ENCODE data around the gene MYBPC1. TPM values are rescaled to one million over a fixed set of nuclear protein-coding genes. Genes with fewer than 3 reads are reported as not detected.

Gene MYBPC1
- total and polyA plus RNA-seq, 2 donors, result 4.6 to 10.6 TPM

GRCh38 chr12:101609198-101609597, 14.4 kb downstream of the MYBPC1 start:
- H3K36me3 ChIP-seq (ENCODE audit: control insufficient read depth in 2 of 2, insufficient read depth in 2 of 2, low read length in 1 of 2), result no peaks in the 10 kb centered on the region
- H3K27me3 ChIP-seq (ENCODE audit: control insufficient read depth in 2 of 2, insufficient read depth in 1 of 2, low read length in 1 of 2), result no peaks in the 10 kb centered on the region
- H3K9me3 ChIP-seq (ENCODE audit: control insufficient read depth in 2 of 2, insufficient read depth in 1 of 2, low read length in 1 of 2), result no peaks in the 10 kb centered on the region
- H3K27ac ChIP-seq (ENCODE audit: low read depth in 1 of 2, low read length in 1 of 2), result no peak overlapping the region
- 97% methylated on average over 4 of the region's 4 CpGs for WGBS
- no peak overlapping the region for H3K4me3 ChIP-seq (ENCODE audit: low read length in 2 of 2)
- no peak for DNase-seq (ENCODE audit: low read depth in 6 of 9, low spot score in 9 of 9)
- H3K4me1 ChIP-seq (ENCODE audit: control insufficient read depth in 2 of 2, insufficient read depth in 2 of 2, low read length in 2 of 2), result no peaks in the 10 kb centered on the region

- Histone ChIP-seq H3K9me3 (ENCODE audit: control insufficient read depth in 2 of 2, insufficient read depth in 1 of 2, low read length in 1 of 2) (no peaks in the 10 kb centered on the region), H3K36me3 (ENCODE audit: control insufficient read depth in 2 of 2, insufficient read depth in 2 of 2, low read length in 1 of 2) (no peaks in the 10 kb centered on the region), H3K27ac (ENCODE audit: low read depth in 1 of 2, low read length in 1 of 2) (no peak overlapping the region), H3K4me1 (ENCODE audit: control insufficient read depth in 2 of 2, insufficient read depth in 2 of 2, low read length in 2 of 2) (no peaks in the 10 kb centered on the region), H3K27me3 (ENCODE audit: control insufficient read depth in 2 of 2, insufficient read depth in 1 of 2, low read length in 1 of 2) (no peaks in the 10 kb centered on the region), H3K4me3 (ENCODE audit: low read length in 2 of 2) (no peak overlapping the region)
- no peak for DNase-seq (ENCODE audit: low read depth in 6 of 9, low spot score in 9 of 9)
- WGBS, result 97% methylated on average over 7 of the region's 7 CpGs
Observed at GRCh38 chr12:101612160-101612916, 17.6 kb downstream of the MYBPC1 start.

- peak in 1 of 9 donors; percentile 11 for DNase-seq (ENCODE audit: low read depth in 6 of 9, low spot score in 9 of 9)
- Histone ChIP-seq H3K36me3 (ENCODE audit: control insufficient read depth in 2 of 2, insufficient read depth in 2 of 2, low read length in 1 of 2) (no peaks in the 10 kb centered on the region), H3K4me3 (ENCODE audit: low read length in 2 of 2) (no peak overlapping the region), H3K9me3 (ENCODE audit: control insufficient read depth in 2 of 2, insufficient read depth in 1 of 2, low read length in 1 of 2) (no peaks in the 10 kb centered on the region), H3K4me1 (ENCODE audit: control insufficient read depth in 2 of 2, insufficient read depth in 2 of 2, low read length in 2 of 2) (no peaks in the 10 kb centered on the region), H3K27me3 (ENCODE audit: control insufficient read depth in 2 of 2, insufficient read depth in 1 of 2, low read length in 1 of 2) (no peaks in the 10 kb centered on the region), H3K27ac (ENCODE audit: low read depth in 1 of 2, low read length in 1 of 2) (no peak overlapping the region)
- WGBS, result 10% methylated on average over 4 of the region's 4 CpGs
Observed at GRCh38 chr12:101616027-101616494, 21.3 kb downstream of the MYBPC1 start.

GRCh38 chr12:101619026-101619786, 24.4 kb downstream of the MYBPC1 start:
- Histone ChIP-seq H3K4me3 (ENCODE audit: low read length in 2 of 2) (no peak overlapping the region), H3K4me1 (ENCODE audit: control insufficient read depth in 2 of 2, insufficient read depth in 2 of 2, low read length in 2 of 2) (no peaks in the 10 kb centered on the region), H3K36me3 (ENCODE audit: control insufficient read depth in 2 of 2, insufficient read depth in 2 of 2, low read length in 1 of 2) (no peaks in the 10 kb centered on the region), H3K27me3 (ENCODE audit: control insufficient read depth in 2 of 2, insufficient read depth in 1 of 2, low read length in 1 of 2) (no peaks in the 10 kb centered on the region), H3K9me3 (ENCODE audit: control insufficient read depth in 2 of 2, insufficient read depth in 1 of 2, low read length in 1 of 2) (no peaks in the 10 kb centered on the region), H3K27ac (ENCODE audit: low read depth in 1 of 2, low read length in 1 of 2) (no peak overlapping the region)
- no peak for DNase-seq (ENCODE audit: low read depth in 6 of 9, low spot score in 9 of 9)
- WGBS, result 93% methylated on average over 2 of the region's 2 CpGs

GRCh38 chr12:101619858-101620761, 25.3 kb downstream of the MYBPC1 start:
- WGBS, result 68% methylated on average over 6 of the region's 6 CpGs
- H3K27me3 ChIP-seq (ENCODE audit: control insufficient read depth in 2 of 2, insufficient read depth in 1 of 2, low read length in 1 of 2), result no peaks in the 10 kb centered on the region
- no peaks in the 10 kb centered on the region for H3K4me1 ChIP-seq (ENCODE audit: control insufficient read depth in 2 of 2, insufficient read depth in 2 of 2, low read length in 2 of 2)
- no peaks in the 10 kb centered on the region for H3K9me3 ChIP-seq (ENCODE audit: control insufficient read depth in 2 of 2, insufficient read depth in 1 of 2, low read length in 1 of 2)
- H3K27ac ChIP-seq (ENCODE audit: low read depth in 1 of 2, low read length in 1 of 2), result no peak overlapping the region
- no peaks in the 10 kb centered on the region for H3K36me3 ChIP-seq (ENCODE audit: control insufficient read depth in 2 of 2, insufficient read depth in 2 of 2, low read length in 1 of 2)
- no peak for DNase-seq (ENCODE audit: low read depth in 6 of 9, low spot score in 9 of 9)
- H3K4me3 ChIP-seq (ENCODE audit: low read length in 2 of 2), result no peak overlapping the region

GRCh38 chr12:101620762-101621133, 26.0 kb downstream of the MYBPC1 start:
- no peaks in the 10 kb centered on the region for H3K9me3 ChIP-seq (ENCODE audit: control insufficient read depth in 2 of 2, insufficient read depth in 1 of 2, low read length in 1 of 2)
- no peak overlapping the region for H3K27ac ChIP-seq (ENCODE audit: low read depth in 1 of 2, low read length in 1 of 2)
- no peaks in the 10 kb centered on the region for H3K4me1 ChIP-seq (ENCODE audit: control insufficient read depth in 2 of 2, insufficient read depth in 2 of 2, low read length in 2 of 2)
- 11% methylated on average over 2 of the region's 2 CpGs for WGBS
- no peak overlapping the region for H3K4me3 ChIP-seq (ENCODE audit: low read length in 2 of 2)
- DNase-seq (ENCODE audit: low read depth in 6 of 9, low spot score in 9 of 9), result no peak
- no peaks in the 10 kb centered on the region for H3K36me3 ChIP-seq (ENCODE audit: control insufficient read depth in 2 of 2, insufficient read depth in 2 of 2, low read length in 1 of 2)
- H3K27me3 ChIP-seq (ENCODE audit: control insufficient read depth in 2 of 2, insufficient read depth in 1 of 2, low read length in 1 of 2), result no peaks in the 10 kb centered on the region

- WGBS, result 95% methylated on average over 3 of the region's 3 CpGs
- Histone ChIP-seq H3K36me3 (ENCODE audit: control insufficient read depth in 2 of 2, insufficient read depth in 2 of 2, low read length in 1 of 2) (no peaks in the 10 kb centered on the region), H3K27me3 (ENCODE audit: control insufficient read depth in 2 of 2, insufficient read depth in 1 of 2, low read length in 1 of 2) (no peaks in the 10 kb centered on the region), H3K4me3 (ENCODE audit: low read length in 2 of 2) (no peak overlapping the region), H3K4me1 (ENCODE audit: control insufficient read depth in 2 of 2, insufficient read depth in 2 of 2, low read length in 2 of 2) (no peaks in the 10 kb centered on the region), H3K9me3 (ENCODE audit: control insufficient read depth in 2 of 2, insufficient read depth in 1 of 2, low read length in 1 of 2) (no peaks in the 10 kb centered on the region), H3K27ac (ENCODE audit: low read depth in 1 of 2, low read length in 1 of 2) (no peak overlapping the region)
- DNase-seq (ENCODE audit: low read depth in 6 of 9, low spot score in 9 of 9), result no peak
Observed at GRCh38 chr12:101628676-101629075, 33.9 kb downstream of the MYBPC1 start.

GRCh38 chr12:101634724-101635123, 40.0 kb downstream of the MYBPC1 start:
- H3K27ac ChIP-seq (ENCODE audit: low read depth in 1 of 2, low read length in 1 of 2), result no peak overlapping the region

More at GRCh38 chr12:101634724-101635123, 40.0 kb downstream of the MYBPC1 start:
- H3K4me1 ChIP-seq (ENCODE audit: control insufficient read depth in 2 of 2, insufficient read depth in 2 of 2, low read length in 2 of 2), result no peaks in the 10 kb centered on the region
- 8% methylated on average over 2 of the region's 2 CpGs for WGBS
- no peaks in the 10 kb centered on the region for H3K27me3 ChIP-seq (ENCODE audit: control insufficient read depth in 2 of 2, insufficient read depth in 1 of 2, low read length in 1 of 2)
- no peaks in the 10 kb centered on the region for H3K9me3 ChIP-seq (ENCODE audit: control insufficient read depth in 2 of 2, insufficient read depth in 1 of 2, low read length in 1 of 2)
- no peak overlapping the region for H3K4me3 ChIP-seq (ENCODE audit: low read length in 2 of 2)
- no peaks in the 10 kb centered on the region for H3K36me3 ChIP-seq (ENCODE audit: control insufficient read depth in 2 of 2, insufficient read depth in 2 of 2, low read length in 1 of 2)
- peak in 1 of 9 donors; percentile 9 for DNase-seq (ENCODE audit: low read depth in 6 of 9, low spot score in 9 of 9)
